Endothelial cell of hepatic sinusoid (primary cell): ENCODE results near the gene ELMO1.

ENCODE experiments used
- in situ Hi-C: cut with HindIII; loops from 2 replicates; pipeline ENCODE4 v1.10.0; 2017; ENCODE audit warnings: low sequenced_read_pairs

The ELMO1 gene

DNA sequence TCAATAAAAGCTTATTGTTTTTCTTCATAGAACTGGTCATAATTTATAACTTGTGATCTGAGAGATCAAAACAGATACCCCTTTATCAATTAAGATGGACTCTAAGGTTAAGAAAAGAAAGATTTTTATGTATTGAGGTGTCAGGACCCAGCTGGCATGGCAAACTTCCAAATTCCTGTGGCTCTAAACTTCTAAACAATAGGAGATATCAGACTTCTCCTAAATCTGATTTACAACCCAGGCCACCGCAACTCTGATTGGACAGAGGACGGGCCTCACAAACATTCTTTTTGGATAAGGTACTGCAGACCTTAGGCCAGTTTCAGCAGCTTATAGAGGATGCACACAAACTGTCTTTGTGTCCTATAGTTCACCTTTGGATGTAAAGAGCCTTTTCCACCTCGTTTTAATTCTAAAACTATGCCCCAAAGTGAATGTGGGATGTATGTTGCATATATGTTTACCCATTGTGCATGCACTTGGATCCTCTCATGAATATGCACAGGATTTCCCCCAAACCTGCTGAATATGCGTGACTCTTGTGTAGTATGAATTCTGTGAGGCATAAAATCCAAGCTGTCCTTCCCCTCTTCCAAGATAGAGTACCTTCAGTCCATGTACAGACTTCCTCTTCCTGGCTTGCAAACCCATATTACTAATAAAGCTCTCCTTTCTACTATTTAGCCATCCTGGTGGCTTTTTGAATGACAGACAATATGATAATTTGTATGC, 69.0 kb downstream of the ELMO1 start:
- in situ Hi-C loops: no loop called here

DNA sequence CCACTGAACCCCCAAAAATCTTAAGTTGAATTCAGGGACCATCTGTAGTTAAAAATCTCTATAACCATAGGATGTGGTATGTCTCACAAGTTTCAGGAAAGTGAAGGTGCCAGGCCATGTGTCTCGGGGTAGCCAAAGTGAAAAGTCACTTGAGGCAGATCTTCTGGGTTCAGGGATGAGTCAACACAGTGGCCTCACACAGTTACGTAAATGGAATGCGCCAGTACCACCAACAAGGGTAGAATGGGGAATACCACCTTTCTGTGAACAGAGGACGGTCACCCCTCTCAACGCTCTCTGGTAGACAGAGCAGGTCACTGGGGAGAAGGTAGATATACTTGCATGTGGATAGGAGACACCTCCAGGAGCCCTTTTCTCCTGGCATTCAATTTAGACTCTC, 71.4 kb downstream of the ELMO1 start:
- in situ Hi-C loops: no loop called here

DNA sequence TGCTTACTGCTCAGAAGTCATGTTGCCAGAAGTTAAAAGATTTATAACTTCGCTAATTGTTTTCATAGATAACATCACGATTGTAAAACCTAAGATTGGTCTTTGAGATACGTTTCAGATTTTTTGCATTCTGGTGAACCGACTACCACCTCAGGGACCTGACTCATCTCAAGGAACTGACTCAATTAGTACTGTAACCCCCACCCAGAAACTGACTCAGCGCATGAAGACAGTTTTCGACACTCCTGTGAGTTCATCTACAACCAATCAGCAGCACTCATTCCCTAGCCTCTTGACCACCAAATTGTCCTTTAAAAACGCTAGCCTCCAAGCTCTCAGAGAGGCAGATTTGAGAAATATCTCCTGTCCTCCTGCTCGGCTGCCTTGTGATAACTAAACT, 72.3 kb downstream of the ELMO1 start:
- in situ Hi-C loops: no loop called here

DNA sequence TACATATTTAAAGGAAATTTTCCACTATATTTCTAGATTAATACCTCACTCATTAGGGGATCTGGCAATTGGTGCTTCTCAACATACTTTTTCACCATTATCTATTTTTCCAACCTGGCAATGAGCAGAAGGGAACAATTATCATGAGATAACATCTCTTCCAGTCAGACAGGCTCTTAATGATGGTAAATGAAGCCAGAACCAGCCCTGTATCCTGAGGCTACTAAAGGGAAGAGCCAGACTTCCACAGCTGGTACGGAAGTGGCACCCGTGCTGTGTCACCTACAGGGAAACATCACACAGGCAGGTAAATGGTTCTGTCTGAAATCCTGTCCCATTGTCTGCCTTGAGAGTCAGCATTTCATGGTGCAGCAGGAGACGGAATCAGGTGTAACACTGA, 75.9 kb downstream of the ELMO1 start:
- in situ Hi-C loops: no loop called here

- in situ Hi-C loops: no loop called here
These were observed 76.9 kb downstream of the ELMO1 start for GRCh38 chr7:37371755-37372154.

- in situ Hi-C loops: loop anchor here (5.0 kb wide), 1 partner anchor 53 kb away; no protein-coding TSS in a partner anchor
These were observed 78.8 kb downstream of the ELMO1 start for GRCh38 chr7:37369906-37370305.

DNA sequence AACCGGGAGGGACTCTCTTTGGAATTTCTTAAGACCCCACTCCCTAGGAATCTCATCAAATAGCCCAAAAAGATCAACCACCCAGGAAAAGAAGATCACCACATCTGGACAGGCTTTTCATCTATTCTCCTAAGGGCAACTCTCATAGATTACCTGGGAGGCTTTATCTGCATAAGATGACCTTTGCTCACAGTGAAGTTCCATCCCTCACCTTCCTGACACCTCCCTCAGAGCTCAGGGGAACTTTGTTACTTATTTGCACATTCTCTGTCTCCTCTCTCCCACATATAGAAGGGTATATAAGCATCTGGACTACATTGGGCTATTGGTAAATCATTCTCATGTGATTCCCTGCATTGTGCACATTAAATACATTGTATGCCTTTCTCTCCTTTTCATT, 80.1 kb downstream of the ELMO1 start:
- in situ Hi-C loops: loop anchor here (5.0 kb wide), 1 partner anchor 51 kb away; no protein-coding TSS in a partner anchor

DNA sequence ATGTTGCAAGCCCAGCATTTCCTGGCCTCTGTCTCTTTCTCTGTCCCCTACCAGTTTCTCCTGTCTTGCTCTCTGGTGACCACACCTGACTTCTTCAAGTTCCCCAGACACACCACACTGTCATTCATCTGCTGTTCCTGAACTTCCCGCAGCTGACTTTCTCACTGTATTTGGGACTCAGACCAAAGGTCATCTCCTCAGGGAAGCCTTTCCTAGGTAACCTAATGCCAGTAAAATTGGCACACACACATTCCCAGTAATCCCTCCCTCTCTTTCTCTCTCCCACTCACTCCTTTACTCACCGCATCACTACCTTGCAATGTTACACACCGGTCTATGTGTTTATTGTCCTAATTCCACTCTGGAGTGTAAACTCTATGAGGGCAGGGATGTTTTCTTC, 81.7 kb downstream of the ELMO1 start:
- in situ Hi-C loops: loop anchor here (5.0 kb wide), 1 partner anchor 50 kb away; no protein-coding TSS in a partner anchor

- in situ Hi-C loops: loop anchor here (5.0 kb wide), 1 partner anchor 49 kb away; no protein-coding TSS in a partner anchor
These were observed 82.2 kb downstream of the ELMO1 start for GRCh38 chr7:37366445-37366844.

GRCh38 chr7:37365405-37365804, 83.3 kb downstream of the ELMO1 start:
- in situ Hi-C loops: loop anchor here (5.0 kb wide), 1 partner anchor 48 kb away; no protein-coding TSS in a partner anchor

GRCh38 chr7:37364856-37365255, 83.8 kb downstream of the ELMO1 start:
- in situ Hi-C loops: loop anchor here (5.0 kb wide), 1 partner anchor 48 kb away; no protein-coding TSS in a partner anchor

DNA sequence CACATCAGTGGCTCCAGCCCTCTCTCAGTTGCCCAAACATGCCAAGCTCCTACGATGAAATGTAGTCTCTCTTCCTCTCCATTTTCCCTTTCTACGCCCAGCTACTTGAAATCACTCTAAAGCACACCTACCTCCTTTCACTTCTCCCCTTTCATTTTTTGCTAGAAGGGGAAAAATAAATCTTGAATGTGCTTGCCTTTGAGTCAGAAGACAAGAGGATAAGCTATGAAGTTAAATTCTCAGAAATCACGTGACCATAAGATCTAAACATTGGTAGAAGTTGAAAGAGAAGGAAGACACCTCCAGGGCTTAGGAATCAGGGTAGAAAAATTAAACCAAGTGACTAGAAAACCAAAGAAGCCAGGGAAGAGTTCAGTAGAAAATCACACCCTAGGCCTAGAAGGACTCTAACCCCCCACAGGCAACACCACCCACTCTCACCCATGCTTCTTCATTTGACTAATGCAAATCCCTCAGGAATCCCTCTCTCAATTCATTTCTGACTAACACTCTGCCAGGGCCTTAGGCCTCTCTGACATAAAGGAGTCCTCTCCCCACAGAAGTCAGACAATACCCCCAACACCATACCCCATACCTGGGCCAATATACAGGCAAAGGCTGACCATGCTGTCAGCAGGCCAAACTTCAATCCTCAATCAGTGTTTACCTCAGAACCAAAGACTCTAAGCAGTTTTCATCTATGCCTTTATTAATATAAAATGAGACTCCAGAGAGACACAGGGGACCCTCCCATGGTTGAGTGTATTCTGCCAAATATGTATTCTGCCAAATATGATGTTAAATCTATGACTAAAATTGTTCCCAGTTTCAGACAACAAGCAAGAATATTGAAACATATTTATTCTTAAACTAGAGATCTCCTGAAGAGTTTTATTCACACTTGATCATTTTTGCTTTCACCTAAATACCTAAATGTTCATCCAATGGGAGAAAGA, 84.8 kb downstream of the ELMO1 start:
- in situ Hi-C loops: no loop called here

GRCh38 chr7:37362802-37363201, 85.9 kb downstream of the ELMO1 start:
- in situ Hi-C loops: no loop called here

- in situ Hi-C loops: no loop called here
These were observed 88.2 kb downstream of the ELMO1 start for GRCh38 chr7:37360484-37360883.

DNA sequence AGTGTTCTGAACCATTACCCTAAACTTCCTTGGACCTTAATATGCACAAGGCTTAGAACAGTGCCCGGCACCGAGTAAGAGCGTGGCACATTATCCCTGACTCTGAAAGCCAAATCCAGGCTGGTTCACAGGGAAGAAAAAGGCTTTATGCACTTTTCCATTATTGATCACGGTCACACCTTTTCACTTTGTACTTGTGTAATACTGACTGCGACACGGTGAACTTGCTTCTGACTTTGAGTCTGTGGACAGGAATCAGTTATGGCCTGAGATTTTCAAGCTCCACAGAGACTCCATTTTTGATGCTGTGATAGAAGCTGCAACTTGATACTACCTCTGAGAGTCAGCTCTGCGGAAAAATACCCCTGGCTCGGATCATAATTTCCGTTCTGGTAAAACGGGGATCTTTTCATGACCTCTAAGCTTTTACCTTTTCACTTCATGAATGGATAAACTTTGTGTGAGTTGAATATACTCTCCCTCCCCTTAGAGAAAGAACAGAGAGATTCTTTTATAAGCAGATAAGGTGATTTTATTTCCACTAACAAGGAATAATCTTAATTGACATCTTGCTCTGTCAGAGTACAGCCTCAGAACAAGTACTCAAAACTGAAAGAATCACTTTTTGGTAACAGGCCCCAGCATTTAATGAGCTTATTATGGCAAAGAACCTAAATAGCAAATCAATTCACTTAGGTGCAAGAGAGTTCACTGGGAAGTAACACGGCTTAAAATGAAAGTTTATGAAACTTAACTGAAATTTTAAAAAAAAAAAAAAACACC, 88.8 kb downstream of the ELMO1 start:
- in situ Hi-C loops: no loop called here

DNA sequence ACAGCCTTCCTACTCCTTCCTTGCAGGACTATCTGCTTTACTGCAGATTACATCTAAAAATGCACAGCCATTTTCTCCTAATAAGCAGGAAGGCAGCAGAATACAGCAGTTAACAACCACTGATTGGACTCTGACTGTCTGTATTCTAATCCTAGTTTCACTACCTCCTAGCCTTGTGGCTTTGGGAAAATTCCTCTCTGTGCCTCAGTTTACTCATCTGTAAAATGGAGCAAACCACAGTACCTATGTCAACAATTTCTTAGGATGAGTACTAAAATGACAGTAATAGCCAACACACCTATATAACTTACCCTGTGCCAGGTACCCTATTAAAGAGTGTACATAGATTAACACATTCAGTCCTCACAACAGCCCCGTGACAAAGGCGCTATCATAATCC, 89.5 kb downstream of the ELMO1 start:
- in situ Hi-C loops: no loop called here

- in situ Hi-C loops: no loop called here
These were observed 91.0 kb downstream of the ELMO1 start for GRCh38 chr7:37357637-37357996.

- in situ Hi-C loops: no loop called here
These were observed 91.6 kb downstream of the ELMO1 start for GRCh38 chr7:37356911-37357636.

- in situ Hi-C loops: no loop called here
These were observed 94.0 kb downstream of the ELMO1 start for GRCh38 chr7:37354656-37355131.
